Testis (tissue), 3 donors: ENCODE data around the gene PRSS33. TPM values are rescaled to one million over a fixed set of nuclear protein-coding genes. Genes with fewer than 3 reads are reported as not detected.

Experiments
- DNase-seq: peaks from one replicate; pipeline ENCODE4 v3.0.0-alpha.2; 2019
- H3K27ac ChIP-seq, 2 donors: fragments of 200-600 bp; sonication (generic); one replicate each; pipeline ENCODE4 v1.5.1; 2019
- H3K27me3 ChIP-seq: fragments of 200-600 bp; sonication (generic); one replicate; pipeline ENCODE4 v1.5.1; 2019
- H3K36me3 ChIP-seq: fragments of 200-600 bp; sonication (generic); one replicate; pipeline ENCODE4 v1.5.1; 2017; ENCODE audit warnings: low read depth; ENCODE audit errors: missing control alignments
- H3K4me1 ChIP-seq: fragments of 200-600 bp; sonication (generic); one replicate; pipeline ENCODE4 v1.5.1; 2019
- H3K4me3 ChIP-seq, 2 donors: fragments of 200-600 bp; sonication (generic); one replicate each; pipeline ENCODE4 v1.5.1; 2017 to 2019
- H3K9me3 ChIP-seq: fragments of 200-600 bp; sonication (generic); one replicate; pipeline ENCODE4 v1.5.1; 2017
- POLR2A ChIP-seq: fragments of 450-650 bp; IDR thresholded peaks from one replicate; pipeline ENCODE4 v1.6.1; 2017; ENCODE audit warnings: antibody characterized with exemption, mild to moderate bottlenecking, moderate library complexity
- WGBS, 2 donors: methylation state at CpG; one replicate each; pipeline ENCODE4 v1.1.5; 2018; 5-methylcytosine and 5-hydroxymethylcytosine counted together
- intact Hi-C: fragments of 100-400 bp; cut with DNase I; formaldehyde crosslinking; loops from one replicate; pipeline ENCODE4 v1.15.1; 2023; ENCODE audit warnings: low total_unique reads
- polyA plus RNA-seq: library from polyadenylated mRNA; stranded (reverse); fragments of 350-450 nt; fragmentation: Illumina TruSeq; extraction: RNeasy Lipid Tissue Mini Kit (QIAGEN cat#74804); gene quantifications from one replicate; pipeline ENCODE4 v1.2.3, GENCODE V29; 2014; ENCODE audit warnings: low read depth, low replicate concordance; ENCODE audit not compliant: insufficient read depth
- total RNA-seq, 2 donors: library from RNA; depleted of rRNA; stranded (reverse); fragments of >200 nt; gene quantifications; one replicate each; pipeline ENCODE4 v1.2.3, GENCODE V29; 2016
- TF ChIP-seq, protein P1 (sequence below), 3 experiments: fragments of 450-650 bp in 2 of 3; fragments of 200-600 bp in 1 of 3; sonication (generic) in 1 of 3; IDR thresholded peaks; one replicate each; pipeline ENCODE4 v1.5.1; 2016 to 2019; ENCODE audit warnings: antibody characterized with exemption in 3 of 3, mild to moderate bottlenecking in 2 of 3, moderate library complexity in 1 of 3

Gene PRSS33
- total and polyA plus RNA-seq, 3 donors from 2014 or later, result 0.93 to 4.4 TPM; not detected in 1

DNA sequence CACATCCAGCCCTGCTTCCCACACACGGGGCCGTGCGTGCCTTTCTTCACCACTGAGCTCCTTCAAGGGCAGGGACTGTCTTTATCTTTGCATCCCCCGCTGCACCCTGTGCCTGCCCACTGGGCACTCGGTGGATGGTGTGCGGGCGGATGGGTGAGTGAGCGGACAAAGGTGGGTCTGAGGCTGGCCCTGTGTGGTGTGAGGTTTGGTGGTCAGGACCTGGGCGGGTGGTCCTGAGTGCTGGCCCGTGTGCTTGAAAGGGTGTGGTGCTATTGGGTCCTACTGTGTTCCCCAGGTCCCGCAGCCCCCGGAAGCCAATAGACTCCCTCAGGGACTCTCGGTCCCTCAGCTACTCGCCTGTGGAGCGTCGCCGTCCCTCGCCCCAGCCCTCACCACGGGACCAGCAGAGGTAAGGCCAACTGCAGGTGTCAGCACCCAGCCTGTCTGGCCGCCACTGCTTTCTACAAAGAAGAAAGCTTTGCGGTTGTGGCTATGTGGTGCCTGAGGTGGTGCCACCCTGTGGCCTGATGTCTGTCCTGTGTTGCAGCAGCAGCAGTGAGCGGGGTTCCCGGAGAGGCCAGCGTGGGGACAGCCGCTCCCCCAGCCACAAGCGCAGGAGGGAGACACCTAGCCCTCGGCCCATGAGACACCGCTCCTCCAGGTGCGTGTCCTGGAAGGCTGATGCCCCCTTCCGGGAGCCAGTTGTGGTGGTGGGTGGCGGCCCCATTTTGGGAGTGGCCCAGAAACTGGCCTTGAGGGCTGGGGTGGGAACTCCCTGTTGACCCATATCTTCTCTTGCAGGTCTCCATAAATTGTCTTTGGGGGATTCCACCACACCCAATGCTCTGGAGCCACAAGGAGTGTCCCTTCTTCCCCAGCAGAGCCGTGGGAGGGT lies 17.1 kb downstream of the PRSS33 start:
- H3K9me3 ChIP-seq, result no peaks in the 10 kb centered on the region
- DNase-seq, result peak; percentile 55
- TF ChIP-seq POLR2A, result no peak
- TF ChIP-seq, protein P1, sequence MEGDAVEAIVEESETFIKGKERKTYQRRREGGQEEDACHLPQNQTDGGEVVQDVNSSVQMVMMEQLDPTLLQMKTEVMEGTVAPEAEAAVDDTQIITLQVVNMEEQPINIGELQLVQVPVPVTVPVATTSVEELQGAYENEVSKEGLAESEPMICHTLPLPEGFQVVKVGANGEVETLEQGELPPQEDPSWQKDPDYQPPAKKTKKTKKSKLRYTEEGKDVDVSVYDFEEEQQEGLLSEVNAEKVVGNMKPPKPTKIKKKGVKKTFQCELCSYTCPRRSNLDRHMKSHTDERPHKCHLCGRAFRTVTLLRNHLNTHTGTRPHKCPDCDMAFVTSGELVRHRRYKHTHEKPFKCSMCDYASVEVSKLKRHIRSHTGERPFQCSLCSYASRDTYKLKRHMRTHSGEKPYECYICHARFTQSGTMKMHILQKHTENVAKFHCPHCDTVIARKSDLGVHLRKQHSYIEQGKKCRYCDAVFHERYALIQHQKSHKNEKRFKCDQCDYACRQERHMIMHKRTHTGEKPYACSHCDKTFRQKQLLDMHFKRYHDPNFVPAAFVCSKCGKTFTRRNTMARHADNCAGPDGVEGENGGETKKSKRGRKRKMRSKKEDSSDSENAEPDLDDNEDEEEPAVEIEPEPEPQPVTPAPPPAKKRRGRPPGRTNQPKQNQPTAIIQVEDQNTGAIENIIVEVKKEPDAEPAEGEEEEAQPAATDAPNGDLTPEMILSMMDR (IDR thresholded peaks at IDR 0.05), result no peak
- no peak overlapping the region for H3K27ac ChIP-seq
- WGBS, 2 donors, result 72 to 82% methylated on average over 12 to 32 of the region's 32 CpGs
- peaks cover 39% of the 10 kb centered on the region for H3K4me1 ChIP-seq
- intact Hi-C loops, result no loop called here
- H3K36me3 ChIP-seq, result no peaks in the 10 kb centered on the region
- H3K4me3 ChIP-seq, result no peak overlapping the region
- H3K27me3 ChIP-seq, result no peaks in the 10 kb centered on the region

DNA sequence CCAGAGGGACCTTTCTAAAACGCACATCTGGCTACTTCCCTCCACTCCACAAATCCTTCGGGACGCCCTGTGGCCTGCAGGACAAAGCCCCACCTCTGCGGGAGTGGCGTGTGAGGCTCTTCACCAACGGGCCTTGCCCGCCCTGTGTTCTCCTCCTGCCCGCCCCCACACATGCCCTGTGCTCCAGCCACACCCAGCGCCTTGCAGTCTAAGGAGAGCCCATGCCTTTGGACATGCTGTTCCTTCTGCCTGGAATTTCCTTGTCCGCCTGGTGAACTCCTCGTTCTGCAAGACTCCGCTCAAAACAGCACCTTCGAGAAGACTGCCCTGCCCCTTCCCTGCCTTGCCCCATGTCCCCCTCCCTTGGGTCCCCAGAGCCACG lies 17.7 kb downstream of the PRSS33 start:
- Histone ChIP-seq H3K9me3 (no peaks in the 10 kb centered on the region), H3K27me3 (no peaks in the 10 kb centered on the region), H3K36me3 (no peaks in the 10 kb centered on the region), H3K27ac (peak overlapping the region; percentile 31 to 48), H3K4me3 (no peak overlapping the region), H3K4me1 (peaks cover 39% of the 10 kb centered on the region)
- DNase-seq, result peak; percentile 83
- TF ChIP-seq, protein P1 (IDR thresholded peaks at IDR 0.05), result no peak
- TF ChIP-seq POLR2A, result no peak
- 47 to 71% methylated on average over 14 of the region's 14 CpGs for WGBS, 2 donors
- intact Hi-C loops, result no loop called here

DNA sequence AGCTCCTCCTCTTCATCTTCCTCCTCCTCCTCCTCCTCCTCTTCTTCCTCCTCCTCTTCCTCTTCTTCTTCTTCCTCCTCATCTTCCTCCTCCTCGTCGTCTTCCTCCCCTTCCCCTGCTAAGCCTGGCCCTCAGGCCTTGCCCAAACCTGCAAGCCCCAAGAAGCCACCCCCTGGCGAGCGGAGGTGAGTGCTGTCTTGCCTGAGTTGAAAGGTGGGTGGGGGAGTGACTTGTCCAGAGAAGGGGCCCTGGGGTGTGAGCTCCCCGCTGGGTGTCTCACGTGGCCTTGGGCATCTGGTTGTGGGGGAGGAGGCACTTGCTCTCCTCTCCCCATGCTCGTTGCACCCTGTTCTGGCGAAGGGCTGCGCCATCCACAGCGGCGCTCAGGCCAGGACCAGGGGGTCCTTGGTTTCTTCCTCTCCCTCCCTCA lies 18.2 kb downstream of the PRSS33 start:
- no peaks in the 10 kb centered on the region for H3K36me3 ChIP-seq
- intact Hi-C loops, result no loop called here
- H3K27ac ChIP-seq, result peak overlapping the region; percentile 31 to 48
- no peak overlapping the region for H3K4me3 ChIP-seq
- H3K4me1 ChIP-seq, result peaks cover 39% of the 10 kb centered on the region
- TF ChIP-seq, protein P1 (IDR thresholded peaks at IDR 0.05), result no peak
- no peak for TF ChIP-seq POLR2A
- H3K9me3 ChIP-seq, result no peaks in the 10 kb centered on the region
- 68 to 73% methylated on average over 11 of the region's 11 CpGs for WGBS, 2 donors
- H3K27me3 ChIP-seq, result no peaks in the 10 kb centered on the region
- DNase-seq, result no peak

DNA sequence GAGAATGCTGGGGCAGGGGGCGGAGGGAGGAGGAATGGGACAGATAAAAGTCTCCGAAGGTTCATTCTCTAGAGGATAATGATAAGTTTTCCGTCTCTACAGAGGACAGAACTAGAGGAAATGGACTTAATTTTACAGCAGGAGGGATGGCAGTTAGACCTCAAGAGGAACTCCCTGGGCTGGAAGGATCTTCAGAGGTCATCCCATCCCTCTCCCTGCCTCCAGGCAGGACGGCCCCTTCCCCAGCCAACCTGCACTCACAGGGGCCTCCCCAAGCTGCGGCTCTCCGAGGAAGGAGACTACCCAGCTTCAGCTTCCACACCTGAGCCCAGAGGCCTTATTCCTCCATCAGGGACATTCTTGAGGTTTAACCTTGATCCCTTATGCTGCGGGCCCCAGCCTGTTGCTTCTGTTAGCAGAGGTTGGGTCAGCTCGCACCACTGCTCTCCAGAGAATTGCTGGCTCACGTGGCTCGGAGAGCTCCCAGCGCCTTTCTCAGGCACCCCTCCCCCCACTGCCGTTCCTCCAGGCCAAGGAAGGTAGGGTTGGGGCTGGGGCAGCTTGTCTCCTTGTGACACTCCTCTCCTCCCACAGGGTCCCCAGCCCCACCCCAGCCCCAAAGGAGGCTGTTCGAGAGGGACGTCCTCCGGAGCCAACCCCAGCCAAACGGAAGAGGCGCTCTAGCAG lies 18.8 kb downstream of the PRSS33 start:
- Histone ChIP-seq H3K27me3 (no peaks in the 10 kb centered on the region), H3K4me1 (peaks cover 39% of the 10 kb centered on the region), H3K36me3 (no peaks in the 10 kb centered on the region), H3K9me3 (no peaks in the 10 kb centered on the region), H3K27ac (peak overlapping the region; percentile 31 to 48), H3K4me3 (no peak overlapping the region)
- no peak for DNase-seq
- TF ChIP-seq, protein P1 (IDR thresholded peaks at IDR 0.05), result no peak
- TF ChIP-seq POLR2A, result no peak
- intact Hi-C loops, result no loop called here
- 56 to 61% methylated on average over 14 to 17 of the region's 17 CpGs for WGBS, 2 donors
